ENCODE data around the gene SUGCT. TPM values are rescaled to one million over a fixed set of nuclear protein-coding genes. Genes with fewer than 3 reads are reported as not detected.
A peak's percentile ranks its signal among the peaks of the same experiment; 100 is the strongest.
"Not testable (repeated sequence)": the region's sequence is repeated elsewhere in the genome, so short reads cannot be mapped to it uniquely, and the experiment has no call there.

Gene SUGCT
- total and polyA plus RNA-seq, 5 donors = 5.7 to 10.3 (median 6.1) TPM

DNA sequence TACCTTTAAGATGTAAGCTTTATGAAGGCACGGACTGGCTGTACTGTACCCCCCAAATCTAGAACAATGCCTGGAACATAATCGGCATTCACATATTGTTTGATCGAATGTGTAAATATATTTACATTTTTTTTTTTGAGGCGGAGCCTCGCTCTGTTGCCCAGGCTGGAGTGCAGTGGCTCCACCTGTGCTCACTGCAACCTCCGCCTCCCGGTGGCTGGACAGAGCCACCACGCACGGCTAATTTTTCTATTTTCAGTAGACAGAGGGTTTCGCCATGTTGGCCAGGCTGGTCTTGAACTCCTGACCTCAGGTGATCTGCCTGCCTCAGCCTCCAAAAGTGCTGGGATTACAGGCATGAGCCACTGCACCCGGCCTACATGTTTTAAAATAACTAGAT, 118.6 kb downstream of the SUGCT start:
- ATAC-seq; H3K27me3 ChIP-seq (ENCODE audit: control insufficient read depth, insufficient read depth); H3K4me1 ChIP-seq (ENCODE audit: control insufficient read depth, insufficient read depth, low read length); DNase-seq; intact Hi-C loops (cut with DNase I); H3K4me3 ChIP-seq (ENCODE audit: low read length); H3K9me3 ChIP-seq (ENCODE audit: control insufficient read depth, low read length); H3K27ac ChIP-seq (ENCODE audit: low read length): not testable (repeated sequence)
- 93% methylated on average over 11 of the region's 11 CpGs for WGBS

DNA sequence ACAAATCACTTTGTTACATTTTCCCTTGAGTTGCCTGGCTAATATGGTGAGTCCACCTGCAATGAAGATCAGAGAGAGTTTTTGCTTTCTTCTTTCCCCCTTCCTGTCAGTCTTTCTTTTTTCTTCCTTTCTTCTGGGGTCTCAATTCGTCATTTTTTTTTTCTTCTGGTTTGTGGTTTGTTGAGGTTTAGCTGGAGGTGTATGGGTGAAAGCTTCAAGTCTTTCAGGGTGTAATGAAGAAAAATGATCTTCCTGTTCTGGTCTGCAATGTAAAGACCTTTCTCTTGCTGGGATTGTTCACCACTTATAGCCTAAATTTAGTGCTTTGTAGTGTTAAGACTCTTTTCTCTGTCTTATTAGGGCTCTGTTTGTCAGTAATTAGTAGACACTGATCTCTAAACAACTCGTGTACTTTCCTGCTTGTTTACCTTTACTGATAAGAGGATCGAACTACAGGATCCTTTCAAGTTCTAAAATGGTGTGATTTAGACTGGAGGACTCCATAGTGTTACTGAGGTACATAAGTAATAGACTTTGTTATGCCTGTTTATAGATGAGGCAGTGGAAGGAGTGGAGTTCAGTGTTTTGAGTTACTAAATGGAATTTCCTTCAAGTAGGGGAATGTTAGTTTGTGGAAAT, 129.1 kb downstream of the SUGCT start:
- Histone ChIP-seq H3K4me1 (ENCODE audit: control insufficient read depth, insufficient read depth, low read length) (no peaks in the 10 kb centered on the region), H3K27ac (ENCODE audit: low read length) (no peak overlapping the region), H3K27me3 (ENCODE audit: control insufficient read depth, insufficient read depth) (no peaks in the 10 kb centered on the region), H3K4me3 (ENCODE audit: low read length) (no peak overlapping the region), H3K9me3 (ENCODE audit: control insufficient read depth, low read length) (no peaks in the 10 kb centered on the region)
- ATAC-seq (no peak), DNase-seq (no peak)
- 37% methylated on average over 3 of the region's 3 CpGs for WGBS
- intact Hi-C loops (cut with DNase I) = no loop called here

DNA sequence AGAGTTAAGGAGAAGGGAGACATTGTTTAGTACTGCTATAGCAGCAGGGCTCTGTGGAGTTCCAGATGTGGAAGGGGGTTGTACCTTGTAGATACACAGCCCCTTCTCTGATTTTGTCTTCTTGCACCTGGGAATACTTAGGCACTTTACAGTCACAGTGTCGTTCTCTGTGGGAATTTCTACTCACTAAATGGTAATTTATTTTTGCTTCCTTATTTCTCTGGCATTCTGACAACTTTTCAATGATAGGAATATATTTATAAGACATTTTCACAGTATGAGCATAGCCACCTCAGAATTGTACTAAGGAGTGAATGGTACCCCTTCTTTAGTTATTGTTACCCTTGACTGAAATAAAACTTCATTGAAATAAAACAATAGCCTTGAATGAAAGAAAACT, 132.8 kb downstream of the SUGCT start:
- H3K4me1 ChIP-seq (ENCODE audit: control insufficient read depth, insufficient read depth, low read length) = no peaks in the 10 kb centered on the region
- no peak overlapping the region for H3K27ac ChIP-seq (ENCODE audit: low read length)
- no peaks in the 10 kb centered on the region for H3K27me3 ChIP-seq (ENCODE audit: control insufficient read depth, insufficient read depth)
- WGBS = 32% methylated on average over 1 of the region's 1 CpG
- DNase-seq = no peak
- intact Hi-C loops (cut with DNase I) = no loop called here
- no peaks in the 10 kb centered on the region for H3K9me3 ChIP-seq (ENCODE audit: control insufficient read depth, low read length)
- no peak for ATAC-seq
- no peak overlapping the region for H3K4me3 ChIP-seq (ENCODE audit: low read length)

DNA sequence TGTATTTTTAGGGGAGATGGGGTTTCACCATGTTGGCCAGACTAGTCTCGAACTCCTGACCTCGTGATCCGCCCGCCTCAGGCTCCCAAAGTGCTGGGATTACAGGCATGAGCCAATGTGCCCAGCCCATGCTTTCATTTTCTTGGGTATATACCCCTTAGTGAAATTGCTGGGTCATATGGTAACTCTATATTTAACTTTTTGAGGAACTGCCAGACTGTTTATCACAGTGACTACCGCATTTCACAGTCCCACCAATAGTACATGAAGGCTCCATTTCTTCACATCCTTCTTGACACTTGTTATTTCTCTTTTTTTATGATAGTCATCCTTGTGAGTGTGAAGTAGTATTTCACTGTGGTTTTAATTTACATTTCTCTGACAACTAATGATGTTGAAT, 134.0 kb downstream of the SUGCT start:
- intact Hi-C loops (cut with DNase I); DNase-seq; H3K4me3 ChIP-seq (ENCODE audit: low read length); H3K27me3 ChIP-seq (ENCODE audit: control insufficient read depth, insufficient read depth); H3K4me1 ChIP-seq (ENCODE audit: control insufficient read depth, insufficient read depth, low read length); H3K9me3 ChIP-seq (ENCODE audit: control insufficient read depth, low read length); H3K27ac ChIP-seq (ENCODE audit: low read length): not testable (repeated sequence)
- 69% methylated on average over 5 of the region's 5 CpGs for WGBS
- ATAC-seq = peak; percentile 51 to 77

DNA sequence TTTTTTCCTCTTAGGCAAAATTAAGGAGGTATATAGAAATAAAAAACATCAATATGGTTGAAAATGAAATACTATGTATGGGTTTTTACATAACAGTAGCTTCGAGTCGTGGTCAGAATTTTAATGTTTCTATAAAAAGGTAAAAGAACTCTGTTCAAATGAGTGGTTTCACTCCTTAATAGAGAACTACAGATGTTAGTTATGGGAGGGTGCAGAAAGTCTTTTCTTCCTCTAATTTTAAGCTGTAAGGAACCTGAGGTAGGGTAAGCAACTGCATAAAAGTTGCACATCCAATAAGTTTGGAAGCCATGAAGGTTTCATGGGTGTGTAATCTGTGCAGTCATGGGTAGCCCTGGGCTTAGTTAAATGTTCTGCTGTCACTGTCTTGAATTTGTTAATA, 141.3 kb downstream of the SUGCT start:
- DNase-seq (no peak), ATAC-seq (no peak)
- H3K27ac ChIP-seq (ENCODE audit: low read length) = no peak overlapping the region
- intact Hi-C loops (cut with DNase I) = no loop called here
- no peaks in the 10 kb centered on the region for H3K4me1 ChIP-seq (ENCODE audit: control insufficient read depth, insufficient read depth, low read length)
- no peaks in the 10 kb centered on the region for H3K27me3 ChIP-seq (ENCODE audit: control insufficient read depth, insufficient read depth)
- no peak overlapping the region for H3K4me3 ChIP-seq (ENCODE audit: low read length)
- 77% methylated on average over 2 of the region's 2 CpGs for WGBS
- no peaks in the 10 kb centered on the region for H3K9me3 ChIP-seq (ENCODE audit: control insufficient read depth, low read length)

DNA sequence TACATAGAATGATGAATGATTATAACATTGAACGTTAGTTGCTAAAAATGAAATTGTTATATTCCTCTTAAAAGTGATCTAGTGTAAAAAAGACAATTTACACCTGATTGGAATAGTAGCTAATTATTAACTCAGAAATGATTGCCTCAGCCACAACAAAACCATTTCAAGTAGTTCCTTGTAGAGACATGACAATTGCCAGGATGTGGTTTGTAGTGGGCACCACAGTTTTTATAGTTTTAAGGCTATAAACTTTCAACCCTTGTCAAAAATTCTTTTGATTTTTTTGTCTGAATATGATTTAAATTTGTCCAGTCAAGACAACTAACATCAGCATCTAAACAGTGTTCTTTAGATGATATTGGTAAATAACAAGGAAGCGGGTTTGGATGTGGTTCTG, 145.2 kb downstream of the SUGCT start:
- H3K4me3 ChIP-seq (ENCODE audit: low read length) = no peak overlapping the region
- H3K9me3 ChIP-seq (ENCODE audit: control insufficient read depth, low read length) = no peaks in the 10 kb centered on the region
- no peaks in the 10 kb centered on the region for H3K27me3 ChIP-seq (ENCODE audit: control insufficient read depth, insufficient read depth)
- ATAC-seq = no peak
- intact Hi-C loops (cut with DNase I) = no loop called here
- DNase-seq = no peak
- H3K27ac ChIP-seq (ENCODE audit: low read length) = no peak overlapping the region
- H3K4me1 ChIP-seq (ENCODE audit: control insufficient read depth, insufficient read depth, low read length) = no peaks in the 10 kb centered on the region
- WGBS = 47% methylated on average over 2 of the region's 2 CpGs

DNA sequence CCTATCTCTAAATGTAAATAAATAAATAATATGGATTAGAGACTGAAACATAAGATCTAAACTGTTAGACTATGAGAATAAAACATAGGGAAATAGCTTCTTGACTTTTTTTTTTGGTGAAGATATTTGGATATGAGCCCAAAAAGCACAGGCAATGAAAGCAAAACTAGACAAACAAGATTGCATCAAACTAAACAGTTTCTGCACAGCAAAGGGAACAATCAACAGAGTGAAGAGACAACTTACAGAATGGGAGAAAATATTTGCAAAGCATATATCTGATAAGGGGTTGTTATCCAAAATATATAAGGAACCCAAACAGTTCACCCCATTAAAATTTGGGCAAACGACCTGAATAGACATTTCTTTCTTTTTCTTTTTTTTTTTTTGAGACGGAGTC, 148.1 kb downstream of the SUGCT start:
- ATAC-seq = no peak
- Histone ChIP-seq H3K4me3 (ENCODE audit: low read length) (no peak overlapping the region), H3K4me1 (ENCODE audit: control insufficient read depth, insufficient read depth, low read length) (no peaks in the 10 kb centered on the region), H3K27me3 (ENCODE audit: control insufficient read depth, insufficient read depth) (no peaks in the 10 kb centered on the region), H3K9me3 (ENCODE audit: control insufficient read depth, low read length) (no peaks in the 10 kb centered on the region), H3K27ac (ENCODE audit: low read length) (no peak overlapping the region)
- 67% methylated on average over 2 of the region's 2 CpGs for WGBS
- no peak for DNase-seq
- intact Hi-C loops (cut with DNase I) = no loop called here

DNA sequence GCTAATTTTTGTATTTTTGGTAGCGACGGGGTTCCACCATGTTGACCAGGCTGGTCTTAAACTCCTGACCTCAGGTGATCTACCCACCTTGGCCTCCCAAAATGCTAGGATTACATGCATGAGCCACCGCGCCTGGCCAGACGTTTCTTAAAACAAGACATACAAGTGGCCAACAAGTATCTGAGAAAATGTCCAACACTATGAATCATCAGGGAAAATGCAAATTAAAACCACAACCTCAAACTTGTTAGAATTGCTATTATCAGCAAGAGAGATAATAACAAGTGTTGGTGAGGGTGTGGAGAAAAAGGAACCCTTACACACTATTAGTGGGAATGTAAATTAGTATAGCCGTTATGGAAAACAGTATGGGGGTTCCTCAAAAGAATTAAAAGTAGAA, 148.6 kb downstream of the SUGCT start:
- intact Hi-C loops (cut with DNase I) = no loop called here
- no peak for ATAC-seq
- WGBS = 82% methylated on average over 6 of the region's 6 CpGs

DNA sequence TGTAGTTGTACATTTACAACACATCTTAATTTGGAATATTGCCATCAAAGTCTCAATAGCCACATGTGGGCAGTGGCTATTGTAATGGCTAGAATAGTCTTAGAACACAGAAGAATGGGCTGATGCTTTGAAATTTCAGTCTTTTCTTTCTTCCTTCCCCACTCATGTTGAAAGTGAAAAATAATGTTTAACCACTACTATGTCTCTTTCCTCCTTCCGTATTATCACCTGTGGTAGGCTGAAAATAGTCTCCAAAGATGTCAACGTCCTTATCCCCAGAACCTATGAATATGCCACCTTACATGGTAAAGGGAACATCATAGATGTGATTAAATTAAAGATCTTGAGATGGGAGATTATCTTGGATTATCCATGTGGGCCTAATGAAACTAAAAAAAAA, 154.0 kb downstream of the SUGCT start:
- no peak for ATAC-seq
- WGBS = 72% methylated on average over 2 of the region's 2 CpGs
- Histone ChIP-seq H3K4me3 (ENCODE audit: low read length) (no peak overlapping the region), H3K27ac (ENCODE audit: low read length) (no peak overlapping the region), H3K4me1 (ENCODE audit: control insufficient read depth, insufficient read depth, low read length) (no peaks in the 10 kb centered on the region), H3K27me3 (ENCODE audit: control insufficient read depth, insufficient read depth) (no peaks in the 10 kb centered on the region), H3K9me3 (ENCODE audit: control insufficient read depth, low read length) (no peaks in the 10 kb centered on the region)
- intact Hi-C loops (cut with DNase I) = no loop called here
- no peak for DNase-seq

More for the DNA sequence above, 148.6 kb downstream of the SUGCT start:
- Histone ChIP-seq H3K4me1 (ENCODE audit: control insufficient read depth, insufficient read depth, low read length) (no peaks in the 10 kb centered on the region), H3K27ac (ENCODE audit: low read length) (no peak overlapping the region), H3K9me3 (ENCODE audit: control insufficient read depth, low read length) (no peaks in the 10 kb centered on the region), H3K27me3 (ENCODE audit: control insufficient read depth, insufficient read depth) (no peaks in the 10 kb centered on the region), H3K4me3 (ENCODE audit: low read length) (no peak overlapping the region)
- no peak for DNase-seq

DNA sequence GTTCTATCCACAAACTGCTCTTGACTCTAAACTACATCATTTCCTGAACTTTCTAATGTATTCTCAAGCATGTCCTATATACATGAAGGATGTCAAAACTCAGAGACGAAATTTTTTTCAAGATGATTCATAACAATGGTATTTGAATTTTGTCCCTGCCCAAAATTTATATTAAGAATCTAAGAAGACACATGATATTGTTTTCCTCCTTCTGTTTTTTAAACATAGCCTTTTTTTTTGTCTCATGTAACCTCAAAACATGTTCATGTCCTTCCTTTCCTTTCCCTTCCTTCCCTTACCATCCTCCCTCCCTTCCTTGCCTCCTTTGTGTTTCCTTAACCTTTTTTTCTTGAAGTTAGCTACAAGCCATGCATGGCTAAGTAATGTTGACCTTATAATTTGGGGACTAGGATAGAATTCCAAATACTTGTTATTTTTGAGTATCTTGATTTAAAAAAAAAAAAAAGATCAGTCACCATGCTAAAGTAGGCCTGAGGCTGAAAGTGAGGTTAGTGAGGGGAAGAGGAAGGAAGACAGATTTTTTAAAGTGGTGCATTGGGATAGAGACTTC, 163.0 kb downstream of the SUGCT start:
- Histone ChIP-seq H3K4me3 (ENCODE audit: low read length) (no peak overlapping the region), H3K27ac (ENCODE audit: low read length) (no peak overlapping the region), H3K4me1 (ENCODE audit: control insufficient read depth, insufficient read depth, low read length) (peaks cover 2% of the 10 kb centered on the region), H3K27me3 (ENCODE audit: control insufficient read depth, insufficient read depth) (no peaks in the 10 kb centered on the region), H3K9me3 (ENCODE audit: control insufficient read depth, low read length) (no peaks in the 10 kb centered on the region)
- 47% methylated on average over 1 of the region's 1 CpG for WGBS
- ATAC-seq (no peak), DNase-seq (no peak)
- intact Hi-C loops (cut with DNase I) = no loop called here

DNA sequence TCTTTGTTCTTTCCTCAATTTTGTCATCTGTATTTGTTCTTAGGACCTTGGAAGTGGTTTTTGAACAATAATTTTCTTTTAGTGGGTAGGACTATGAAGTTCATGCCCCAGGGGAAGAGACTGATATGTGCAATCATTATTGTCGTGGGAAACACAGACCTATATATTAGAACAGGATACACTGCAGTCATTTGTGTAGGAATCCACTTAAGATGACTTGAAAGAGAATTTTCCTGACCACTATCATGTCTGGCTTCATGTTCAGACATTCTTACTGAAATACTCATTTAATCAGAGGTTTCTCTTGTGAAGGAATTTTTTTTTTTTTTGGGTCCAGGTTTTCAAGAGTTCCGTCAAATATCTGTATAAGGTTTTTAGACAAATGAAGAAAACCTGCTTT, 163.6 kb downstream of the SUGCT start:
- H3K27ac ChIP-seq (ENCODE audit: low read length) = no peak overlapping the region
- ATAC-seq (no peak), DNase-seq (no peak)
- WGBS = 51% methylated on average over 2 of the region's 2 CpGs
- intact Hi-C loops (cut with DNase I) = no loop called here
- H3K9me3 ChIP-seq (ENCODE audit: control insufficient read depth, low read length) = no peaks in the 10 kb centered on the region
- H3K27me3 ChIP-seq (ENCODE audit: control insufficient read depth, insufficient read depth) = no peaks in the 10 kb centered on the region
- H3K4me1 ChIP-seq (ENCODE audit: control insufficient read depth, insufficient read depth, low read length) = peaks cover 2% of the 10 kb centered on the region
- H3K4me3 ChIP-seq (ENCODE audit: low read length) = no peak overlapping the region

DNA sequence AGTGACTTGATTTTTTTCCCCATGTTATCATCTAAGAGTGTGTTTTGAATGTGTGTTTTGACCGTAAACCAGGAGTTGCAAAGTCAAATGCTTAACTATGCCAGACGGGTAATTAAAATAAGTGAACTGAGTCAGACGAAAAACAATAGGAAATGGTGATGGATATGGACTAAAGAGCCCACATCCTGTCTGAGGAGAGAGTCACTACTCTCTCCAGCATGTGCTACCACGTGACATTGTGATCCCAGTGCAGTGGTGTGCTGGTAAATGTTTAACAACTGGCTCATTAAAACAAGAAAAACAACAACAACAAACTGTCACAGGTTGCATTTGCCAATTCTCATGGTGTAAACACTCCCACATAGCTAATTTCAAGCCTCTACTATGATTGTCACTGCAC, 164.3 kb downstream of the SUGCT start:
- WGBS = 63% methylated on average over 4 of the region's 4 CpGs
- intact Hi-C loops (cut with DNase I) = no loop called here
- DNase-seq (no peak), ATAC-seq (peak in 1 of 2 donors; percentile 76)
- H3K27me3 ChIP-seq (ENCODE audit: control insufficient read depth, insufficient read depth) = no peaks in the 10 kb centered on the region
- H3K4me3 ChIP-seq (ENCODE audit: low read length) = no peak overlapping the region
- peaks cover 2% of the 10 kb centered on the region for H3K4me1 ChIP-seq (ENCODE audit: control insufficient read depth, insufficient read depth, low read length)
- no peaks in the 10 kb centered on the region for H3K9me3 ChIP-seq (ENCODE audit: control insufficient read depth, low read length)
- no peak overlapping the region for H3K27ac ChIP-seq (ENCODE audit: low read length)
